HG03342 (cell line): ENCODE results near the gene GNB2.

Experiments used
- ATAC-seq: cut with Tn5 transposase; IDR thresholded peaks from one replicate; pipeline ENCODE4 v1.9.1; 2021; ENCODE audit warnings: mild to moderate bottlenecking, moderate library complexity; ENCODE audit not compliant: unreplicated experiment

Gene GNB2

GRCh38 chr7:100680576-100681271 lies 7.2 kb downstream of the GNB2 start:
- ATAC-seq = no peak

DNA sequence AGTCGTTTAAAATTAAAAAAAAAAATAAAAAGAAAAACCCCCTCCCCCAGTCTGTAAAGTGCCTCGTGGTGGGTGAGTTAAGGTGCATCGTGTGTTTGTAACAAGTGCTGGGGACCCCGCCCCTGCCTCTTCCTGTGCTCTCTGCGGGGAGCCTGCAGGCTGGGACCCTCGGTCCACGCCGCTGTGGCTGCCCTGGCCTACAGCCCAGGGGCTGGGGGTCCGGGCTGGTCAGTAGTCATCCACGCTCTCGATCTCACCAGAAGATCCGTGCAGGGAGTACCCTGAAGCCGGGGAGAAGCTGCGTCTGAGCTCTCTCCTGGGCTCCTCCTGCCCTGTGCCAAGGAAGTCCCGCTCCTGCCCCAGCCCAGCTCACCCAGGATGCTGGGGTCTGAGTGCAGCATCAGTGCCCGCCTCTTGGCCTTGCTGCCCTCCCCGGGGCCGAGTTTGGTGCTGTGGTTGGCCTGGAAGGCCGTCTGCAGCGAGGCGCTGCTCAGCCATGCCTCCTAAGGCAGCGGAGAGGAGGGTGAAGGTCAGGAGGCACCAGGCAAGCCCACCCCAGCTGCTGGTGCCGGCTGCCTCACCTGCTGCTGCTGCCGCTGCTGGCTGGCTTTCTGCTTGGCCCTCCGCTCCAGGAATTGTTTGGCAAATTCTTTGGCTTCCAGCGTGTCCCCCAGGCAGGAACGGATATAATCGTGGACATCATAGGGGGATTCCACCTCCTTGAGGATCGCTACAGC lies 8.1 kb downstream of the GNB2 start:
- ATAC-seq = no peak

- no peak for ATAC-seq
Observed at GRCh38 chr7:100682228-100682741, 8.7 kb downstream of the GNB2 start.

DNA sequence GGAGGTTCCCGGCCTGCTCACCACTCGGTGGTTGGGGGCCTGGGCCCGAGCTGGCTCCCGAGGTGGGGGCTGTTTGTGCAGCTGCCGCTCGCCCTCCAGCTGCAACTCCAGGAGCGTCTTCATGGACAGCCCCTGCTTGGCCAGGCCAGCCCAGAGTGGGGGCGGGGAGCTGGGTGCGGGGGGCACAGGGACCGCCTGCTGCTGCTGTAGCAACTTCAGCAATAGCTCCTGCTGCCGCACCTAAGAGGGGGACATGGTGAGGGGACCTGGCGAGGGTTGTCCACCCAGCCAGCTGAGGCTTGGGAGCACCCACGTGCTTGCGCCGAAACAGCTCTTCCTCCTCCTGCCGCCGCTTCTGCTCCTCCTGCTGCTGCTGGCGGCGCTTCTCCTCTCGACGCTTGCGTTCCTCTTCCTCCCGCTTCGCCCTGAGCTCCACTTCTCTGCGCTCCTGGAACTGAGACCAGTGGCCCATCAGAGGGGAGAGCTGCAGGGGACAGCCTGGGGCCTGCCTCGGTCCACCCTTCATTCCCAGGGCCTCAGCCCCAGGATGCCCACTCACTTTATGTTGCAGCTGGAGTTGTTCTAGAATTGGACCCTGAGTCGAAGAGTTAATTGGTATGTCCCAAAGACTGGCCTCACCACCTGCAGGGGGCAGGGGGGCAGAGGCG lies 9.6 kb downstream of the GNB2 start:
- ATAC-seq = no peak

- ATAC-seq = no peak
Observed at GRCh38 chr7:100683659-100684533, 10.4 kb downstream of the GNB2 start.

GRCh38 chr7:100684534-100685042 lies 11.0 kb downstream of the GNB2 start:
- ATAC-seq = no peak

- ATAC-seq = no peak
Observed at GRCh38 chr7:100685049-100685605, 11.6 kb downstream of the GNB2 start.

- no peak for ATAC-seq
Observed at GRCh38 chr7:100685631-100686145, 12.1 kb downstream of the GNB2 start.

DNA sequence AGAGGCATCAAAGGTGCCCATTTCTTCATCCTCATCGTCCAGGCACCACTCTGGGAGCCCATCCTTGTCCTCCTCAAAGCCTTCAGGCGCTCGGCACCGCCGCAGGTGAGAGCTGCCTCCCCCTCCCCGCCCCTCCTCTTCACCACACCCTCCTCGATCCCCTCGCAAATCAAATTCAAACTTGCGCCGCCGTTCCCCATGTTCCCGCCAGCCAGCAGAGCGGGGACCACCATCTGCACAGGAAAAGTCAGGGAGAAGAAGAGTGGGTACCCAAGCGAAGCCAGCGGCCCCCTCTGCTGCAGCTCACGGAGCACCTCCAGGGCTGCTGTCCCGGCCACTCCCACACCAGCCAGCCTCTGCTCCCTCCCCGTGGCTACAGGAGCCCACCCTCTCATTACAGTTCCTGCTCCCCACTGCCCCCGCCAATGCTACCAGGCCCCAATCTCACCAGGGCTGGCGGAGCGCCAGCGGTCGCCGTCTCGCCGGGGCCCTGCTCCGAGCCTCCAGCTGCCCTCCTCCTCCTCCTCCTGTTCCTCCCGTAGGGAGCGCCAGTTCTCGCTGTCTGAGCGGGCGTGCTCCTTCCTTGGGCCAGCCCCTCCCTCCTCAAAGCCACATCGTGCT lies 12.8 kb downstream of the GNB2 start:
- no peak for ATAC-seq

GRCh38 chr7:100686822-100687211 lies 13.3 kb downstream of the GNB2 start:
- ATAC-seq = no peak

DNA sequence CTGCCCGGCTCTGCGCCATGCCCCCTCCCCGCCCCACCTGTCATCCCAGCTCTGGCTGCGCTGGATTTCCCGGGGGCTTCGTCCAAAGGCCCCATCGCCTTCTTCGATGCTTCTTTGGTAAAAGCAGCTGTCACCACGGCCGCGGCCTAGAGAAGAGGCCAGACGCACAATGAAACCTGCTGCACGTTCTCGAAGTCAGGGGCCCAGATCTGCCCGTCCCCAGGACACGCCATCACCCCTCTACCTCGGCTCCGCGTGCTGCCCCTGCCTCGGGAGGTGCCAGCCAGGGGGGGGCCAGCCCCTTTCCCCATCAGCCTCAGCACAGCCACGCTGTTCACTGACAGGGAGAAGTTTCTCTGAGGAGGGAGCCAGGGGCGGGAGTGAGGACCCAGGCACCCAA lies 13.7 kb downstream of the GNB2 start:
- no peak for ATAC-seq

DNA sequence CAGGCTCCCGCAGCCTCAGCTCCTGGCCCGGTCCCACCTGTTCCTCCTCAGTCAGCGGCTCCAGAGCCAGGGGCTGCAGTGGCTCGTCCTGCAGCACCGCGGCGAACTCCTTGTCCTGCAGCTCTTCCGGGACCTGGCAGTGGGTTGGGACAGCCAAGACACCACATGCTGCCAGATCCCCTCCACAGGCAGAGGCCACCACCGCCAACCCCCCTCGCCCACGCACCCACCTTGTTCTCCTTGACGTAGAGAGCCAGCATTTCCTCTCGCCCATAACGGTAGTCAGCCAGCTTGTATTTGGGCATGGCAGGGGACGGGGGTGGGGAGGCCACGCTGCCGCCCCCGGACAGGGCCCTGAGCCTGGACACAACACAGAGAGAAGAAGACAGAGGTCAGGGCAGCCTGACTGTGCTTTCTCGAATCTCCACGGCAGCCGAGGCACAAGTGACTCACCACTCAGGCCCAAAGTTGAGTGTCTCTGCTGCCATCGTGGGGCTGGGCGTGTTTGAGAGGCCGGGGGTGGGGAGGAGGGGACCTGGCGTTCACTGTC lies 14.3 kb downstream of the GNB2 start:
- ATAC-seq = no peak

GRCh38 chr7:100688326-100688860 lies 14.9 kb downstream of the GNB2 start:
- ATAC-seq = no peak

DNA sequence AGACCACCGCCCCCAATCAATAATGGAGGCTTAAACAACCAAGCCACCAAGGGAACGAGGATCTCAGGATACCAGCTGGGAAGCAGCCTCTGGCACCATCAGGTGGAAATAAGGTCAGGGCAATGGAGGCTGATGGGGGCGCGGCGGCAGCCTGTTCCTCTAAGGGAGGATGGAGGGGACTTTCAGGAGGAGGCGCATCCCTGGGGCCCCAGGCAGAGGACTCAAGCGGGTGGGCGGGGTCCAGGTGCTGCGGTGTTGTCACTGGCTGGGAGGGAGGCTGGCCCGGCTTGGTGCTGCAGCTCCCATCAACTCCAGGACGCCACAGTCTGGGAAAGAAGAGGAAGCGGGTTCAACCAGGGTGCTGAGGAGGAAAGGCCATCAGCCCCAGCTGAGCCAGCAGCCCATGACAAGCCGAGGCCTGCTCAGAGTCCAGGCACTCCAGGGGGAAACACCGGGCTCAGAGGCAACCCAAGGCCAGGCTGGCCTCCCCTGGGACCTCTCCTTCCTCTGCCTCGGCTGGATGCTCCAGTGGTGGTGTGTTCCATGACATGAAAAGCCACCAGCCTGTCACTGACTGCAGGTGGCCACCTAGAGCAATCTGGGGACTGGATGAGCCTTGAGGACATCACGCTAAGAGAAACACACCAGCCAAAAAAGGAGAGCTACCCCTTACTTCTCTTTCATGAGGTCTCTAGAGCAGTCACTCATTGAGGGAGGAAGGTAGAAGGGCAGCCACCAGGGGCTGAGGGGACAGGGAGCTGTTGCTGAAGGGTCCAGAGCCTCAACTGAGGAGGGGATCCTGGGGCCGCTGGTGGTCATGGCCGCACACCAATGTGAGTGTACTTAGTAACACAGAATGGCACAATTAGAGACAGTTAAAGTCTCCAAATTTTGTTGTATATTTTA lies 15.9 kb downstream of the GNB2 start:
- no peak for ATAC-seq

DNA sequence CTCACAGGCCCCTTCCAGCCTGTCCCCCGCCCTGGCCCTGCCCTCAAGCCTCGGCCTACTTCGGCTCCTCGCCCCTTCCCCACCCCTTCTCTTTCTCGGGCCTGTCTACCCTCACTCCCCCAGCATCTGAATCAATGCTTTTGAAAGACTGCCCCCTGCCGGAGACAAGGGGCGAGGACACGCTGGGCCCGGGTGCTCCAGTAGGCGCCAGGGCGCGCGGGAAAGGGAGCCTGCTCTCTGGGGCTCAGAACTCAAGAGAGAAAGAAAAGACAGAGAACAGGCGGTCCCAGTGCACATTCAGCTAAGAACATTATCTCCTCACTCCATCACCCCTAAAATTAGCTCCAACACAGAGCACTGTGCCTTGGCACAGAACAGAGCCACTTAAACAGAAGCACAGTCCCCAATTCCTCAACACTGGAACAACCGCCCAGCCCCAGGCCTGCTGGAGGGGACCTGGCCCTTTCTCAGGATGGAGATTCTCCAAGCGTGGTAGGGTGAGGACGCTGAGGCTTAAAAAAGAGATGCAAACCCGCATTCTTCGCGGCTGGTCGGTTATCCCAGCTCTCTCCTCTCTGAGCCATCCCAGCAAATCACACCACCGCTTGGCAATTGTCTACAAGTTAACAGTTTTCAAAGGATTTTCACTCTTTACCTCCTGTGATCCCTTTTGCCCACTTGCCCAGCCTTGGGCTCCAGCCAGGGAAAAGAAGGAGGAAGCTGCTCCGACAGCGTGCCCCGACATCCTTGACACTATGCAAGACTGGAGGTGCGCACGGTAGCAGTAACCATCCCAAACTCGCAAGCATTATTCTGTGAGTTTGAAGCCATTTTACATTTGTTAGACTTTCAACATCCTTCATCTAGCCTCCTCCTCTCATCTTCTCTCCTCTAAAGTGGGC lies 18.4 kb downstream of the GNB2 start:
- peak; percentile 45 for ATAC-seq

- no peak for ATAC-seq
Observed at GRCh38 chr7:100692578-100692961, 19.0 kb downstream of the GNB2 start.
